A549 (cell line): ENCODE data around the gene DPEP2. TPM values are rescaled to one million over a fixed set of nuclear protein-coding genes. Genes with fewer than 3 reads are reported as not detected.
"Not testable (repeated sequence)": the region's sequence is repeated elsewhere in the genome, so short reads cannot be mapped to it uniquely, and the experiment has no call there.

Source experiments
- ATAC-seq, 2 experiments: fragments of 200-7000 bp in 1 of 2; fragments of >200 bp in 1 of 2; cut with Nextera tagmentation in 1 of 2; cut with Tn5 transposase in 1 of 2; 3 replicates each; pipeline versions ENCODE4 v1.8.0 to v1.9.1; 2018 to 2020; ENCODE audit warnings: mild to moderate bottlenecking in 1 of 2, moderate library complexity in 1 of 2
- CTCF ChIA-PET: fragments of 300-600 bp; sonication (Branson Sonifier 250); formaldehyde crosslinking; extraction: SDS; loops from one replicate; lab custom pipeline; 2021; ENCODE audit warnings: antibody characterized with exemption, inconsistent platforms; lab: Yijun Ruan, JAX
- POLR2A ChIA-PET: fragments of 350-600 bp; formaldehyde crosslinking; extraction: SDS; loops from one replicate; lab custom pipeline; 2021; ENCODE audit warnings: antibody characterized with exemption, inconsistent platforms; lab: Yijun Ruan, JAX
- DNase-seq, 2 experiments: peaks; one replicate each; pipeline versions ENCODE4 v3.0.0 to v3.0.0-alpha.2; 2011 to 2016; ENCODE audit warnings: low read depth in 1 of 2, low spot score in 1 of 2
- FAIRE-seq: peaks from 2 replicates; lab custom pipeline; 2011; peaks lifted over from hg19 to GRCh38; lab: Jason Lieb, UNC
- H3K27ac ChIP-seq, 2 experiments: fragments of >200 bp; sonication (Bioruptor Twin); formaldehyde crosslinking; 3 replicates each; pipeline ENCODE4 v1.5.1; 2016 to 2017
- H3K4me1 ChIP-seq: fragments of >200 bp; sonication (Bioruptor Twin); formaldehyde crosslinking; 3 replicates; pipeline ENCODE4 v1.6.1; 2016
- H3K4me2 ChIP-seq: fragments of >200 bp; sonication (Bioruptor Twin); formaldehyde crosslinking; 3 replicates; pipeline ENCODE4 v1.6.1; 2016
- H3K4me3 ChIP-seq: fragments of >200 bp; sonication (Bioruptor Twin); formaldehyde crosslinking; 3 replicates; pipeline ENCODE4 v1.5.1; 2016
- H3K9me3 ChIP-seq: fragments of >200 bp; sonication (Bioruptor Twin); formaldehyde crosslinking; 3 replicates; pipeline ENCODE4 v1.6.1; 2016
- ATOH8 ChIP-seq: fragments of 250-450 bp; sonication (Bioruptor Pico); IDR thresholded peaks from 2 replicates; pipeline ENCODE4 v1.5.0; 2020; ENCODE audit warnings: low read depth, mild to moderate bottlenecking, moderate library complexity
- BCL3 ChIP-seq: fragments of >200 bp; sonication (Bioruptor Twin); formaldehyde crosslinking; IDR thresholded peaks from 3 replicates; pipeline ENCODE4 v1.6.1; 2016
- BHLHE40 ChIP-seq: IDR thresholded peaks from 2 replicates; pipeline ENCODE4 v1.6.1; 2012; ENCODE audit warnings: low read depth, low read length, inconsistent platforms
- CHD2 ChIP-seq: fragments of 150-350 bp; IDR thresholded peaks from 2 replicates; pipeline ENCODE4 v1.6.1; 2014; ENCODE audit warnings: low read length; ENCODE audit not compliant: partially characterized antibody
- CHD4 ChIP-seq: fragments of 200-600 bp; sonication (generic); IDR thresholded peaks from 2 replicates; pipeline ENCODE4 v1.6.1; 2016; ENCODE audit warnings: antibody characterized with exemption, mild to moderate bottlenecking, borderline replicate concordance
- CTCF ChIP-seq: fragments of >200 bp; sonication (Bioruptor Twin); formaldehyde crosslinking; IDR thresholded peaks from 3 replicates; pipeline ENCODE4 v1.5.1; 2016
- E2F6 ChIP-seq: IDR thresholded peaks from 2 replicates; pipeline ENCODE4 v1.6.1; 2012; ENCODE audit warnings: low read depth, borderline replicate concordance
- EHF ChIP-seq: fragments of 250-450 bp; sonication (Bioruptor Pico); IDR thresholded peaks from 2 replicates; pipeline ENCODE4 v1.5.0; 2020; ENCODE audit warnings: mild to moderate bottlenecking
- FOSL2 ChIP-seq, 2 experiments: fragments of 450-650 bp in 1 of 2; fragments of >200 bp in 1 of 2; sonication (Bioruptor Twin) in 1 of 2; formaldehyde crosslinking; IDR thresholded peaks; 2 replicates each; pipeline versions ENCODE4 v1.5.0 to v1.6.1; 2016 to 2020; ENCODE audit warnings: mild to moderate bottlenecking in 1 of 2, moderate library complexity in 1 of 2
- FOXS1 ChIP-seq: fragments of 250-450 bp; sonication (Bioruptor Pico); IDR thresholded peaks from 2 replicates; pipeline ENCODE4 v1.5.0; 2020; ENCODE audit warnings: mild to moderate bottlenecking, moderate library complexity
- HDAC2 ChIP-seq: fragments of 200-600 bp; sonication (generic); IDR thresholded peaks from 2 replicates; pipeline ENCODE4 v1.6.1; 2016
- HES2 ChIP-seq: fragments of >200 bp; sonication (Bioruptor Twin); formaldehyde crosslinking; IDR thresholded peaks from 2 replicates; pipeline ENCODE4 v1.6.1; 2016
- HEYL ChIP-seq: fragments of 250-450 bp; sonication (Bioruptor Pico); IDR thresholded peaks from 2 replicates; pipeline ENCODE4 v1.8.0; 2021; ENCODE audit warnings: mild to moderate bottlenecking, moderate library complexity
- HOXB13 ChIP-seq: fragments of 250-450 bp; sonication (Bioruptor Pico); IDR thresholded peaks from 2 replicates; pipeline ENCODE4 v1.5.0; 2020; ENCODE audit warnings: low read depth, mild to moderate bottlenecking, moderate library complexity
- JUNB ChIP-seq: fragments of >200 bp; sonication (Bioruptor Twin); formaldehyde crosslinking; IDR thresholded peaks from 2 replicates; pipeline ENCODE4 v1.6.1; 2016
- KDM1A ChIP-seq: fragments of 200-600 bp; sonication (generic); IDR thresholded peaks from 2 replicates; pipeline ENCODE4 v1.6.1; 2016; ENCODE audit warnings: low read depth, mild to moderate bottlenecking
- MAFK ChIP-seq: fragments of 450-650 bp; IDR thresholded peaks from 2 replicates; pipeline ENCODE4 v1.6.1; 2014; ENCODE audit not compliant: partially characterized antibody
- MAX ChIP-seq: IDR thresholded peaks from 2 replicates; pipeline ENCODE4 v1.6.1; 2012
- MYC ChIP-seq: IDR thresholded peaks from 2 replicates; pipeline ENCODE4 v1.6.1; 2012; ENCODE audit warnings: mild to moderate bottlenecking, inconsistent platforms, low read length, improper control_type of control experiment, borderline replicate concordance
- PBX3 ChIP-seq: IDR thresholded peaks from 2 replicates; pipeline ENCODE4 v1.6.1; 2012
- RAD21 ChIP-seq, 2 experiments: fragments of >200 bp in 1 of 2; sonication (Bioruptor Twin) in 1 of 2; formaldehyde crosslinking in 1 of 2; IDR thresholded peaks in 1 of 2; conservative IDR thresholded peaks in 1 of 2; 2 replicates in 1 of 2; 3 replicates in 1 of 2; pipeline ENCODE4 v1.6.1; 2012 to 2018; ENCODE audit warnings: inconsistent platforms in 1 of 2
- RCOR1 ChIP-seq: fragments of 150-350 bp; IDR thresholded peaks from 2 replicates; pipeline ENCODE4 v1.6.1; 2014; ENCODE audit warnings: antibody characterized with exemption, low read length, low read depth
- SMC3 ChIP-seq: fragments of >200 bp; sonication (Bioruptor Twin); formaldehyde crosslinking; IDR thresholded peaks from 3 replicates; pipeline ENCODE4 v1.6.1; 2018; ENCODE audit warnings: inconsistent platforms
- SREBF2 ChIP-seq: fragments of 450-650 bp; IDR thresholded peaks from 2 replicates; pipeline ENCODE4 v1.6.1; 2014; ENCODE audit warnings: mild to moderate bottlenecking, moderate library complexity
- WGBS: methylation state at CpG from one replicate; pipeline ENCODE4 v1.1.6; 2017; ENCODE audit errors: missing lambda C conversion rate; 5-methylcytosine and 5-hydroxymethylcytosine counted together
- polyA plus RNA-seq, 4 experiments: library from polyadenylated mRNA; depleted of rRNA in 3 of 4; stranded (reverse); fragments of >200 nt; fragmentation: RNase III in 1 of 4; extraction: RNeasy Plus Mini Kit Qiagen cat#74134 plus additional on column Dnase treatment in 1 of 4; gene quantifications; 2 replicates in 3 of 4; 3 replicates in 1 of 4; pipeline ENCODE4 v1.2.3, GENCODE V29; 2011 to 2017

DPEP2 gene
- polyA plus RNA-seq, 2 of the 4 experiments (the other 2 are of a cell fraction): not detected

- no peak for DNase-seq
- Histone ChIP-seq H3K4me1 (peaks cover 5% of the 10 kb centered on the region; the same call in 1 of the 3 replicates), H3K9me3 (no peaks in the 10 kb centered on the region), H3K4me3 (no peak overlapping the region), H3K27ac (no peak overlapping the region), H3K4me2 (no peak overlapping the region)
- ChIA-PET POLR2A (no interaction called here), CTCF (interaction anchor here (1.0 to 3.7 kb wide), 4 partner anchors 11 to 234 kb away, joined by 3 to 21 read pairs (median 3); no protein-coding TSS in a partner anchor)
- FAIRE-seq: no peak
- ATAC-seq: no peak
- WGBS: 32% methylated on average over 5 of the region's 5 CpGs
- TF ChIP-seq BHLHE40 (no peak), JUNB (no peak), E2F6 (no peak), RCOR1 (no peak), SREBF2 (no peak), ATOH8 (no peak), FOXS1 (CRISPR knock-in tag) (no peak), HOXB13 (CRISPR knock-in tag) (no peak), EHF (CRISPR knock-in tag) (no peak), PBX3 (no peak), CHD4 (no peak), KDM1A (no peak)
Measured at GRCh38 chr16:67995423-67995822, 3.9 kb downstream of the DPEP2 start.

- CTCF ChIA-PET: interaction anchor here (0.5 to 3.7 kb wide), 23 partner anchors 9 to 435 kb away, joined by 3 to 21 read pairs (median 4); no protein-coding TSS in a partner anchor
- H3K9me3 ChIP-seq, H3K4me3 ChIP-seq, ATAC-seq, H3K4me1 ChIP-seq, FAIRE-seq, DNase-seq, H3K4me2 ChIP-seq, POLR2A ChIA-PET: not testable (repeated sequence)
- WGBS: 97% methylated on average over 6 of the region's 6 CpGs
- peak overlapping the region in 1 of 2 experiments; percentile 82; a peak in 4 of 6 replicates for H3K27ac ChIP-seq
Measured at GRCh38 chr16:67994040-67994408, 5.3 kb downstream of the DPEP2 start.

GRCh38 chr16:67993207-67994039 lies 5.9 kb downstream of the DPEP2 start:
- peak; percentile 98 for TF ChIP-seq CTCF
- no peak for TF ChIP-seq CHD2
- peak; percentile 47 to 73; a peak in 4 of 5 replicates for TF ChIP-seq RAD21 (conservative IDR thresholded peaks at IDR 0.05 in 1 of 2, IDR thresholded peaks at IDR 0.05 in 1 of 2)
- no peak for TF ChIP-seq BCL3
- TF ChIP-seq MAX: peak; percentile 67
- TF ChIP-seq HES2: no peak
- peak; percentile 90 for TF ChIP-seq SMC3
- TF ChIP-seq E2F6: 0 out of 2 replicates have a peak, but pooled peaks have one; percentile 51
- peak; percentile 57; the same call in 1 of the 2 replicates for TF ChIP-seq MYC
- no peak for TF ChIP-seq MAFK
- no peak for TF ChIP-seq FOSL2 (IDR thresholded peaks at IDR 0.05)
- 0 out of 2 replicates have a peak, but pooled peaks have one; percentile 17 for TF ChIP-seq FOSL2 (CRISPR knock-in tag; IDR thresholded peaks at IDR 0.05)
- TF ChIP-seq HEYL: no peak
- TF ChIP-seq HDAC2: no peak
- FAIRE-seq: no peak
- H3K27ac ChIP-seq: peak overlapping the region; percentile 66 to 82

More at GRCh38 chr16:67993207-67994039, 5.9 kb downstream of the DPEP2 start:
- H3K9me3 ChIP-seq: no peaks in the 10 kb centered on the region
- peak overlapping the region; percentile 20; the same call in 1 of the 3 replicates for H3K4me3 ChIP-seq
- H3K4me2 ChIP-seq: peak overlapping the region; percentile 70
- ChIA-PET POLR2A (no interaction called here), CTCF (interaction anchor here (0.5 to 3.7 kb wide), 25 partner anchors 9 to 435 kb away, joined by 3 to 21 read pairs (median 4); no protein-coding TSS in a partner anchor)
- DNase-seq (peak; percentile 76 to 80), ATAC-seq (peak; percentile 92 to 98)
- H3K4me1 ChIP-seq: peaks cover 5% of the 10 kb centered on the region; the same call in 1 of the 3 replicates
- WGBS: 29% methylated on average over 21 of the region's 39 CpGs
